HG02678 (cell line): ENCODE measurements around the gene ETFDH.
"Not testable (repeated sequence)": the region's sequence is repeated elsewhere in the genome, so short reads cannot be mapped to it uniquely, and the experiment has no call there.

Source experiments
- ATAC-seq: cut with Tn5 transposase; IDR thresholded peaks from one replicate; pipeline ENCODE4 v1.9.1; 2021; ENCODE audit warnings: mild to moderate bottlenecking, moderate library complexity; ENCODE audit not compliant: unreplicated experiment

The ETFDH gene

GRCh38 chr4:158750379-158750778 lies 78.3 kb downstream of the ETFDH start:
- no peak for ATAC-seq

GRCh38 chr4:158754385-158755180 lies 82.5 kb downstream of the ETFDH start:
- ATAC-seq: no peak

GRCh38 chr4:158755819-158756218 lies 83.7 kb downstream of the ETFDH start:
- not testable (repeated sequence) for ATAC-seq

- no peak for ATAC-seq
Observed at GRCh38 chr4:158756588-158756987, 84.5 kb downstream of the ETFDH start.

DNA sequence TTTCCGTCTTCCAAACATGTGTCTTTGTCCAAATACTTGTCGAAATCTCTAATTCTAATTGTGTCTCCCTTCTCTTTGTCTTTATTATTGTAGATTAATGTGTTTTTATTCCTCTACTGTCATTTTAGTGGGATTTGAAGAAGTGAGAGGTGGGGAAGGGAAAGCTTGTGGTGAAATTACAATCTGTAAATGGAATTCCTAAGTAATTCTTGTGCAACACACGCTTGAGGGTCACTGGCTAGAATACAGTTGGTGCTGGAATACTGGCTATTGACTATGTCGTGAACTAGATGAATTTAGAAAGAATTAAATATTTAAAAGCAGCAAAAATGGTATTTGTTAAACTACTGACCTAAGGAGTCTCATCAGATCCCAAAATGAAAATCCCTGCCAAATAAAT lies 86.0 kb downstream of the ETFDH start:
- no peak for ATAC-seq

GRCh38 chr4:158758703-158759102 lies 86.6 kb downstream of the ETFDH start:
- no peak for ATAC-seq
